NCI-H128 (cell line): ENCODE data around the gene NUMB.

Experiments used
- DNase-seq: peaks from one replicate; lab custom pipeline; 2025; ENCODE audit not compliant: unreplicated experiment; lab: John Stamatoyannopoulos, UW

The NUMB gene

GRCh38 chr14:73465823-73466532 is 7.6 kb upstream of the NUMB start:
- DNase-seq: no peak

- DNase-seq: no peak
Measured at GRCh38 chr14:73463411-73463810, 5.1 kb upstream of the NUMB start.

- DNase-seq: no peak
Measured at GRCh38 chr14:73462815-73463214, 4.5 kb upstream of the NUMB start.

- peak; percentile 49 for DNase-seq
Measured at GRCh38 chr14:73462048-73462715, 3.8 kb upstream of the NUMB start.

- no peak for DNase-seq
Measured at GRCh38 chr14:73461478-73462047, 3.2 kb upstream of the NUMB start.

GRCh38 chr14:73460691-73461127 is 2.4 kb upstream of the NUMB start:
- DNase-seq: no peak

- no peak for DNase-seq
Measured at GRCh38 chr14:73459959-73460358, 1.6 kb upstream of the NUMB start.

- DNase-seq: no peak
Measured at GRCh38 chr14:73457924-73458182, 493 bp downstream of the NUMB start.

- DNase-seq: no peak
Measured at GRCh38 chr14:73457041-73457923, 1.1 kb downstream of the NUMB start.

GRCh38 chr14:73455294-73455693 is 3.1 kb downstream of the NUMB start:
- no peak for DNase-seq

- no peak for DNase-seq
Measured at GRCh38 chr14:73452341-73453186, 5.8 kb downstream of the NUMB start.

GRCh38 chr14:73443758-73444157 is 14.6 kb downstream of the NUMB start:
- DNase-seq: no peak

GRCh38 chr14:73441286-73441685 is 17.1 kb downstream of the NUMB start:
- no peak for DNase-seq

GRCh38 chr14:73438993-73439392 is 19.4 kb downstream of the NUMB start:
- DNase-seq: no peak

GRCh38 chr14:73437206-73437605 is 21.1 kb downstream of the NUMB start:
- no peak for DNase-seq

GRCh38 chr14:73432124-73432523 is 26.2 kb downstream of the NUMB start:
- DNase-seq: no peak

GRCh38 chr14:73428353-73428824 is 30.0 kb downstream of the NUMB start:
- no peak for DNase-seq

GRCh38 chr14:73427516-73428264 is 30.7 kb downstream of the NUMB start:
- DNase-seq: no peak

GRCh38 chr14:73426877-73427276 is 31.5 kb downstream of the NUMB start:
- no peak for DNase-seq

GRCh38 chr14:73424453-73424852 is 33.9 kb downstream of the NUMB start:
- DNase-seq: no peak
